CD4-positive, alpha-beta T cell treated with Interferon alpha-2 for 1 hour (primary cell): Measurements from ENCODE around the gene FARP2.

Experiments
- DNase-seq, 2 donors: peaks; one replicate each; pipeline ENCODE4 v3.0.0-alpha.2; 2020 to 2022

The FARP2 gene

GRCh38 chr2:241461693-241462677 is 105.9 kb downstream of the FARP2 start:
- DNase-seq: no peak

- no peak for DNase-seq
Measured at GRCh38 chr2:241463276-241464135, 107.4 kb downstream of the FARP2 start.

- no peak for DNase-seq
Measured at GRCh38 chr2:241465543-241465942, 109.5 kb downstream of the FARP2 start.

GRCh38 chr2:241466230-241466629 is 110.1 kb downstream of the FARP2 start:
- DNase-seq: no peak

- no peak for DNase-seq
Measured at GRCh38 chr2:241467777-241468475, 111.8 kb downstream of the FARP2 start.

GRCh38 chr2:241468476-241468781 is 112.3 kb downstream of the FARP2 start:
- no peak for DNase-seq

GRCh38 chr2:241469746-241470145 is 113.7 kb downstream of the FARP2 start:
- DNase-seq: no peak

GRCh38 chr2:241473399-241473798 is 117.3 kb downstream of the FARP2 start:
- DNase-seq: no peak

GRCh38 chr2:241475267-241475666 is 119.2 kb downstream of the FARP2 start:
- no peak for DNase-seq

- DNase-seq: no peak
Measured at GRCh38 chr2:241478166-241478565, 122.1 kb downstream of the FARP2 start.

- DNase-seq: no peak
Measured at GRCh38 chr2:241479026-241479898, 123.2 kb downstream of the FARP2 start.

- DNase-seq: no peak
Measured at GRCh38 chr2:241481687-241482086, 125.6 kb downstream of the FARP2 start.

- no peak for DNase-seq
Measured at GRCh38 chr2:241482126-241482955, 126.3 kb downstream of the FARP2 start.

- DNase-seq: no peak
Measured at GRCh38 chr2:241483305-241483704, 127.2 kb downstream of the FARP2 start.

GRCh38 chr2:241485172-241485911 is 129.3 kb downstream of the FARP2 start:
- no peak for DNase-seq

GRCh38 chr2:241489088-241489487 is 133.0 kb downstream of the FARP2 start:
- no peak for DNase-seq

GRCh38 chr2:241489733-241490680 is 133.9 kb downstream of the FARP2 start:
- DNase-seq: no peak

- DNase-seq: no peak
Measured at GRCh38 chr2:241490825-241491506, 134.9 kb downstream of the FARP2 start.
